Measurements from ENCODE around the gene NRROS.

DNA sequence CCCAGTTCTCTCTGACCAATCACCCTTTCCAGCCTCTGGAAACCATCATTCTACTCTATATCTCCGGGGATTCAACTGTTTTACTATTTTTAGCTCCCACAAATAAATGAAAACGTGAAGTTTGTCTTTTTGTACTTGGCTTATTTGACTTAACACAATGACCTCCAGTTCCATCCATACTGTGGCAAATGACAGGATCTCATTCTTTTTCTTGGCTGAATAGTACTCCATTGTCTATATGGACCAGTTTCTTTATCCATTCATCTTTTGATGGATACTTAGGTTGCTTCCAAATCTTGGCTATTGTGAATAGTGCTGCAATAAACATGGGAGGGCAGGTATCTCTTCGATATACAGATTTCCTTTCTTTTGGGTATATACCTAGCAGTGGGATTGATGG is 34.1 kb downstream of the NRROS start:
- TF ChIP-seq GATA3 (IDR thresholded peaks at IDR 0.05; ENCODE audit: low read depth, low read length), result no peak
- no peak for TF ChIP-seq GATA2 (IDR thresholded peaks at IDR 0.05; ENCODE audit: low read depth, low read length)

All from SH-SY5Y (cell line).